Measurements from ENCODE around the gene ATP6V0D1. TPM values are rescaled to one million over a fixed set of nuclear protein-coding genes. Genes with fewer than 3 reads are reported as not detected.

ATP6V0D1 gene
- total and polyA plus RNA-seq, 2 experiments from 2014 or later, result 20.6 to 68.7 TPM

DNA sequence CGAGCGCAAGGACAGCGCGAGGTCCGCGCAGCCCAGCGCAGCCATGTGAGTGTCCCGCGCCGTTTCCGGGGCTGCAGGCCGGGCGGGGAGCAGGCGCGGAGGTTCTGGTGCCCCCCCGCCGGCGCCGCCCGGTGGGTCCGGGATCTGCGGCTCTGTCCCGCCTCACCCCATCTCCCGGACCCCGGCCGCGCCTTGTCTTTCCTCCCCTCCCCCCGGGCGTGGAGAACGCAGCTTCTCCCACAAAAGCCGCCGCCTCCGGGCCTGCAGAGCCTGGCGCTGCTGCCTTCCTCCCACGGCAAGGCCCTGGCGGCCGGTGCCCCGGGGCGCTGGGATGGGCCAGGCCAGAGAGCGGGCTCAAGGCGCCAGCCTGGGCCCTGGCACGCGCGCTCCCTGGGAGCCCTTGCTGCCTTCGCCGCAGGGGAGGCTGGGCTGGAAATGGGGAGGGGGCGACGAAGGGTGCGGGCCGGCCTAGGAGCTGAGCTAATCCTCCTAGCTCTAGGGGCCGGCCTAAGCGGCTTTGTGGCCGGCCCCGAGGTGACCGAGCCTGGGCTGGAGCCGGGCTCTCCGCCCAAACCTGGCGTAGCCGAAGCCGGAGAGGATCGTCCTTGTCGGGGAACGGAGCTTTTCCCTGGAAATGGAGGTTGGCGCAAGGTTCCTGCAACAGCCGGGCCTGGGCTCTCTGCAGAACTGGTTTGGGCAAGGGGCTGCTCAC lies 48.1 kb upstream of the ATP6V0D1 start:
- no peaks in the 10 kb centered on the region for H3K9me2 ChIP-seq (ENCODE audit: insufficient read depth)
- peaks cover 10% of the 10 kb centered on the region; the same call in 1 of the 2 replicates for H3K4me1 ChIP-seq (ENCODE audit: insufficient read depth)
- Mint-ChIP-seq H3K4me3 (peak overlapping the region; percentile 72; the same call in 2 of the 3 replicates), H3K27ac (no peak overlapping the region), H3K27me3 (ENCODE audit: insufficient read depth, low read depth, poor library complexity) (peaks cover 95% of the 10 kb centered on the region), H3K36me3 (ENCODE audit: low read depth) (no peaks in the 10 kb centered on the region), H3K9me3 (no peaks in the 10 kb centered on the region; the same call in 2 of the 3 replicates), H3K4me1 (peaks cover 4% of the 10 kb centered on the region)
- peaks cover 7% of the 10 kb centered on the region; the same call in 1 of the 2 replicates for H4K20me1 ChIP-seq (replicated peaks; ENCODE audit: insufficient read depth)
- no peaks in the 10 kb centered on the region for H3K36me3 ChIP-seq (ENCODE audit: insufficient read depth)
- peaks cover 99% of the 10 kb centered on the region for H3K27me3 ChIP-seq (ENCODE audit: insufficient read depth)
- H3F3A ChIP-seq (replicated peaks; ENCODE audit: low read depth), result 0 out of 2 replicates have a peak, but pooled peaks cover 10% of the 10 kb centered on the region
- ATAC-seq (peak; percentile 44), DNase-seq (ENCODE audit: low spot score) (peak; percentile 63)
- H3K79me2 ChIP-seq (replicated peaks; ENCODE audit: insufficient read depth), result no peaks in the 10 kb centered on the region
- peak overlapping the region; percentile 94 for H2AFZ ChIP-seq
- TF ChIP-seq CREB1 (CRISPR knock-in tag; IDR thresholded peaks at IDR 0.05; ENCODE audit: low read depth) (no peak), ZNF114 (CRISPR knock-in tag; IDR thresholded peaks at IDR 0.05) (no peak), EZH2 (IDR thresholded peaks at IDR 0.05; ENCODE audit: low read depth, unreplicated experiment) (peak; percentile 40), POLR2AphosphoS5 (IDR thresholded peaks at IDR 0.05; ENCODE audit: low read depth) (no peak; the same call in 1 of the 2 replicates)
- no peak overlapping the region for H3K27ac ChIP-seq (ENCODE audit: low read depth)
- H3K4me2 ChIP-seq, result peak overlapping the region; percentile 94
- peak overlapping the region; percentile 77 for H3K4me3 ChIP-seq

DNA sequence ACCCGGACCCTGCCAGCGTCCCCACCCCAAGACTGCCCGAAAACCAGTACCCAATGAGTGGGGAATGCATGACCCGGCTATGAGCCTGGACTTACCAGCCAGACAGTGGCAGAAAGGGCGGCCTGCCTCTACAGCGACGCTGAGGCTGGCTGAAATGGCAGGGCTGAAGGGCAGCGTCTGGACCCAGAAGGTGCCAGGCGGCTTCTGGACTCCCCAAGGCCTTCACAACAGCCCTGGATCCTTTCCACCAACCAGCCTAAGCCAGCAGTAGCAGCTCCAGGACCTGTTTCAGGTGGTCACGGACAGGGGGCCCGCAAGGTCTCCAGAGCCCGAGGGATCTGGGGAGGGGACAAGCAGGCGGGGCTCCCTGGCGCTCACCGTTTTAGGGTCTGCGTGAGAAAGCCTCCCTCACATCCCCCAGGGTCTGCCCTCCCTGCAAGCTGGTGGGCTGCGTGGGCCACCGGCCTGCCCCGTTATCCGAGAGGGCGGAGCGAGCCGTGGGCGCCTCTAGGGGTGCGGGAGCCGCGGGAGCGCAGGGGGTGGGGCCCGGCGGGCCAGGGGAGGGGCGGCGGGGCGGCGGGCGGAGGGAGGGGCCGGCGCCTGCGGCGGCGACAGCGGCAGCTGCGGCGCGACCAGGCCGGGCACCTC lies 47.4 kb upstream of the ATP6V0D1 start, which contains the start of gene RIPOR1:
Gene RIPOR1 (plus strand): TSS at position 608 of the 648 bp plus-strand sequence. CDS start 9,618 bp downstream, outside the sequence.
- Histone ChIP-seq H3K4me2 (peak within 1 kb of the TSS; percentile 94), H3K36me3 (ENCODE audit: insufficient read depth) (no peaks in the 10 kb centered on the region), H3K27ac (ENCODE audit: low read depth) (no peak within 1 kb of the TSS), H4K20me1 (replicated peaks; ENCODE audit: insufficient read depth) (peaks cover 3% of the 10 kb centered on the region; the same call in 1 of the 2 replicates), H3K79me2 (replicated peaks; ENCODE audit: insufficient read depth) (no peaks in the 10 kb centered on the region), H3K27me3 (ENCODE audit: insufficient read depth) (peaks cover 99% of the 10 kb centered on the region), H3K9me2 (ENCODE audit: insufficient read depth) (no peaks in the 10 kb centered on the region), H3F3A (replicated peaks; ENCODE audit: low read depth) (0 out of 2 replicates have a peak, but pooled peaks cover 10% of the 10 kb centered on the region), H3K4me3 (peak within 1 kb of the TSS; percentile 77), H3K4me1 (ENCODE audit: insufficient read depth) (peaks cover 10% of the 10 kb centered on the region; the same call in 1 of the 2 replicates), H2AFZ (peak within 1 kb of the TSS; percentile 94)
- no peaks in the 10 kb centered on the region for H3K36me3 Mint-ChIP-seq (ENCODE audit: low read depth)
- H3K9me3 Mint-ChIP-seq, result no peaks in the 10 kb centered on the region; the same call in 2 of the 3 replicates
- no peak within 1 kb of the TSS for H3K27ac Mint-ChIP-seq
- DNase-seq (ENCODE audit: low spot score) (peak; percentile 66), ATAC-seq (peak; percentile 16)
- peak within 1 kb of the TSS; percentile 72 for H3K4me3 Mint-ChIP-seq
- H3K4me1 Mint-ChIP-seq, result peaks cover 4% of the 10 kb centered on the region
- peaks cover 93% of the 10 kb centered on the region for H3K27me3 Mint-ChIP-seq (ENCODE audit: insufficient read depth, low read depth, poor library complexity)
- TF ChIP-seq ZNF331 (CRISPR knock-in tag; IDR thresholded peaks at IDR 0.05; ENCODE audit: low read depth) (no peak), STAT1 (IDR thresholded peaks at IDR 0.05; ENCODE audit: unreplicated experiment) (no peak), NANOG (IDR thresholded peaks at IDR 0.05; ENCODE audit: borderline replicate concordance) (no peak), EZH2 (IDR thresholded peaks at IDR 0.05; ENCODE audit: low read depth, unreplicated experiment) (no peak), CREB1 (CRISPR knock-in tag; IDR thresholded peaks at IDR 0.05; ENCODE audit: low read depth) (no peak), POLR2AphosphoS5 (IDR thresholded peaks at IDR 0.05; ENCODE audit: low read depth) (no peak), EZH2phosphoT487 (IDR thresholded peaks at IDR 0.05; ENCODE audit: unreplicated experiment) (no peak), JUNB (IDR thresholded peaks at IDR 0.05; ENCODE audit: unreplicated experiment) (no peak)
- TF ChIP-seq, protein P1, sequence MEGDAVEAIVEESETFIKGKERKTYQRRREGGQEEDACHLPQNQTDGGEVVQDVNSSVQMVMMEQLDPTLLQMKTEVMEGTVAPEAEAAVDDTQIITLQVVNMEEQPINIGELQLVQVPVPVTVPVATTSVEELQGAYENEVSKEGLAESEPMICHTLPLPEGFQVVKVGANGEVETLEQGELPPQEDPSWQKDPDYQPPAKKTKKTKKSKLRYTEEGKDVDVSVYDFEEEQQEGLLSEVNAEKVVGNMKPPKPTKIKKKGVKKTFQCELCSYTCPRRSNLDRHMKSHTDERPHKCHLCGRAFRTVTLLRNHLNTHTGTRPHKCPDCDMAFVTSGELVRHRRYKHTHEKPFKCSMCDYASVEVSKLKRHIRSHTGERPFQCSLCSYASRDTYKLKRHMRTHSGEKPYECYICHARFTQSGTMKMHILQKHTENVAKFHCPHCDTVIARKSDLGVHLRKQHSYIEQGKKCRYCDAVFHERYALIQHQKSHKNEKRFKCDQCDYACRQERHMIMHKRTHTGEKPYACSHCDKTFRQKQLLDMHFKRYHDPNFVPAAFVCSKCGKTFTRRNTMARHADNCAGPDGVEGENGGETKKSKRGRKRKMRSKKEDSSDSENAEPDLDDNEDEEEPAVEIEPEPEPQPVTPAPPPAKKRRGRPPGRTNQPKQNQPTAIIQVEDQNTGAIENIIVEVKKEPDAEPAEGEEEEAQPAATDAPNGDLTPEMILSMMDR (conservative IDR thresholded peaks at IDR 0.05; ENCODE audit: low read depth in 2 of 2), result no peak
- TF ChIP-seq, protein P2, sequence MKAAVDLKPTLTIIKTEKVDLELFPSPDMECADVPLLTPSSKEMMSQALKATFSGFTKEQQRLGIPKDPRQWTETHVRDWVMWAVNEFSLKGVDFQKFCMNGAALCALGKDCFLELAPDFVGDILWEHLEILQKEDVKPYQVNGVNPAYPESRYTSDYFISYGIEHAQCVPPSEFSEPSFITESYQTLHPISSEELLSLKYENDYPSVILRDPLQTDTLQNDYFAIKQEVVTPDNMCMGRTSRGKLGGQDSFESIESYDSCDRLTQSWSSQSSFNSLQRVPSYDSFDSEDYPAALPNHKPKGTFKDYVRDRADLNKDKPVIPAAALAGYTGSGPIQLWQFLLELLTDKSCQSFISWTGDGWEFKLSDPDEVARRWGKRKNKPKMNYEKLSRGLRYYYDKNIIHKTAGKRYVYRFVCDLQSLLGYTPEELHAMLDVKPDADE (IDR thresholded peaks at IDR 0.05), result no peak
